Parathyroid adenoma (tissue), 2 donors: ENCODE measurements around the gene VAV3.
A peak's percentile ranks its signal among the peaks of the same experiment; 100 is the strongest.

Source experiments
- H2AFZ ChIP-seq: fragments of 300-600 bp; sonication (generic); one replicate; pipeline ENCODE4 v1.7.0; 2017; ENCODE audit warnings: antibody characterized with exemption, mild to moderate bottlenecking
- H3K27ac ChIP-seq: fragments of 300-600 bp; sonication (generic); one replicate; pipeline ENCODE4 v1.7.0; 2017
- H3K27me3 ChIP-seq: fragments of 300-600 bp; sonication (generic); one replicate; pipeline ENCODE4 v1.7.0; 2017; ENCODE audit warnings: low read length; ENCODE audit not compliant: control insufficient read depth, insufficient read depth
- H3K36me3 ChIP-seq: fragments of 300-600 bp; sonication (generic); one replicate; pipeline ENCODE4 v1.7.0; 2017; ENCODE audit warnings: low read length; ENCODE audit not compliant: control insufficient read depth, insufficient read depth
- H3K4me1 ChIP-seq: fragments of 300-600 bp; sonication (generic); one replicate; pipeline ENCODE4 v1.7.0; 2017; ENCODE audit warnings: control low read depth
- H3K4me2 ChIP-seq: fragments of 300-600 bp; sonication (generic); one replicate; pipeline ENCODE4 v1.7.0; 2017; ENCODE audit warnings: low read length
- H3K4me3 ChIP-seq: fragments of 300-600 bp; sonication (generic); one replicate; pipeline ENCODE4 v1.7.0; 2017; ENCODE audit warnings: low read depth, low read length
- H3K79me2 ChIP-seq: fragments of 300-600 bp; sonication (generic); one replicate; pipeline ENCODE4 v1.7.0; 2017; ENCODE audit warnings: control low read depth
- H3K9ac ChIP-seq: fragments of 300-600 bp; sonication (generic); one replicate; pipeline ENCODE4 v1.7.0; 2017; ENCODE audit warnings: mild to moderate bottlenecking
- H3K9me3 ChIP-seq: fragments of 300-600 bp; sonication (generic); one replicate; pipeline ENCODE4 v1.7.0; 2017; ENCODE audit warnings: low read length; ENCODE audit not compliant: control insufficient read depth
- TF ChIP-seq, protein P1 (sequence below): fragments of 300-600 bp; sonication (generic); IDR thresholded peaks from one replicate; pipeline ENCODE4 v1.7.0; 2017; ENCODE audit warnings: antibody characterized with exemption, mild to moderate bottlenecking
- donor health status: primary hyperparathyroidism.

VAV3 gene

DNA sequence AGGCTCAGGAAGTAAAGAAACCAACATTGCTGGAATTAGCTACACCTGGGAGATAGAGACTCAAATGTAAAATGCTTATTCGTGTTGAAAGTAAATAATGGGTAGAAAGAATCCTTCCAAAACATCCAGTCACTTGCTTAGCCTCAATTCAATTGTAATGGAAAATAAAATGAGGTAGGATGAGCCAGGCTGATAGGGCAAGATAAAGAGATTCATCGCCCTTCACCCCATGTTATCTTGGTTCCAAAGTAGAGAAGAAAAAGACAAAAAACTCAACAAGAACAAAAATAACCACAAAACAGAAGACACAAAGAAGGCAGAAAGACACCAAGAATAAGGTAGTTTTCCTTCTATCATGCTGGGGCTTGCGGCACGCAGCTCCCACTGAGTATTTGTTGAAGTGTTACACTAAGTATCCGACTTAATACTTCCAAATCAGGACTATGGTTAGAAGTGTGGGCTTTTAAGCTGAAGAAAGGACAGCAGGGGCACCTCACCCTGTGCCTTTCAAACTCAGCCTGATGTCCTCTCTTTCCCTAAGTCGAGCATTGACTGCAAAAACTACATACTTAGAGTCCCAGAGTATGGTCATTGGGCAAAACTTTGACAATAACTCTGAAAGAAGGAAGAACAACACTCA, 202.1 kb downstream of the VAV3 start:
- TF ChIP-seq, protein P1, sequence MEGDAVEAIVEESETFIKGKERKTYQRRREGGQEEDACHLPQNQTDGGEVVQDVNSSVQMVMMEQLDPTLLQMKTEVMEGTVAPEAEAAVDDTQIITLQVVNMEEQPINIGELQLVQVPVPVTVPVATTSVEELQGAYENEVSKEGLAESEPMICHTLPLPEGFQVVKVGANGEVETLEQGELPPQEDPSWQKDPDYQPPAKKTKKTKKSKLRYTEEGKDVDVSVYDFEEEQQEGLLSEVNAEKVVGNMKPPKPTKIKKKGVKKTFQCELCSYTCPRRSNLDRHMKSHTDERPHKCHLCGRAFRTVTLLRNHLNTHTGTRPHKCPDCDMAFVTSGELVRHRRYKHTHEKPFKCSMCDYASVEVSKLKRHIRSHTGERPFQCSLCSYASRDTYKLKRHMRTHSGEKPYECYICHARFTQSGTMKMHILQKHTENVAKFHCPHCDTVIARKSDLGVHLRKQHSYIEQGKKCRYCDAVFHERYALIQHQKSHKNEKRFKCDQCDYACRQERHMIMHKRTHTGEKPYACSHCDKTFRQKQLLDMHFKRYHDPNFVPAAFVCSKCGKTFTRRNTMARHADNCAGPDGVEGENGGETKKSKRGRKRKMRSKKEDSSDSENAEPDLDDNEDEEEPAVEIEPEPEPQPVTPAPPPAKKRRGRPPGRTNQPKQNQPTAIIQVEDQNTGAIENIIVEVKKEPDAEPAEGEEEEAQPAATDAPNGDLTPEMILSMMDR: no peak
- H3K9ac ChIP-seq: no peak overlapping the region
- no peaks in the 10 kb centered on the region for H3K9me3 ChIP-seq
- no peaks in the 10 kb centered on the region for H3K4me1 ChIP-seq
- no peak overlapping the region for H3K4me2 ChIP-seq
- no peak overlapping the region for H3K27ac ChIP-seq
- H3K79me2 ChIP-seq: no peaks in the 10 kb centered on the region
- no peak overlapping the region for H3K4me3 ChIP-seq
- no peak overlapping the region for H2AFZ ChIP-seq
- no peaks in the 10 kb centered on the region for H3K27me3 ChIP-seq
- no peaks in the 10 kb centered on the region for H3K36me3 ChIP-seq

DNA sequence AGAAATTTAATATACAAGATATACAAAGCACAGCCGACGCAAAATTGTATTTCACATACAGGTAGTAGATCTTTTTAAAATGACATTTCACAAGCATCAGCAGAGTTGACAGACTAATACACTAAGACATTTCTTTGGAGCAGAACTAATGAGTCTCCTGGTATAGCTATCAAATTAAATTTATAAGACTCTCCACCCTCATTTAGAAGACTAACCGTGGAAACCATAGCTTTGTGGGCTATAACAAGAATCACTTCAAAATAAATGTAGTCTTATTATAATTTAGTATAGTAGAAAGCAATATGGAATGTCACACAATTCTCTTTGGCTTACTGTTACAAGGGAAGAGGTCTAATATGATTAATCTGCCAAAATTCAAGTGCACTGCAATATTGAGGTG, 204.9 kb downstream of the VAV3 start:
- Histone ChIP-seq H3K4me3 (no peak overlapping the region), H3K36me3 (no peaks in the 10 kb centered on the region), H3K9ac (no peak overlapping the region), H3K9me3 (no peaks in the 10 kb centered on the region), H3K27ac (no peak overlapping the region), H3K4me2 (no peak overlapping the region), H3K79me2 (no peaks in the 10 kb centered on the region), H3K4me1 (no peaks in the 10 kb centered on the region), H2AFZ (no peak overlapping the region), H3K27me3 (no peaks in the 10 kb centered on the region)
- TF ChIP-seq, protein P1: no peak

DNA sequence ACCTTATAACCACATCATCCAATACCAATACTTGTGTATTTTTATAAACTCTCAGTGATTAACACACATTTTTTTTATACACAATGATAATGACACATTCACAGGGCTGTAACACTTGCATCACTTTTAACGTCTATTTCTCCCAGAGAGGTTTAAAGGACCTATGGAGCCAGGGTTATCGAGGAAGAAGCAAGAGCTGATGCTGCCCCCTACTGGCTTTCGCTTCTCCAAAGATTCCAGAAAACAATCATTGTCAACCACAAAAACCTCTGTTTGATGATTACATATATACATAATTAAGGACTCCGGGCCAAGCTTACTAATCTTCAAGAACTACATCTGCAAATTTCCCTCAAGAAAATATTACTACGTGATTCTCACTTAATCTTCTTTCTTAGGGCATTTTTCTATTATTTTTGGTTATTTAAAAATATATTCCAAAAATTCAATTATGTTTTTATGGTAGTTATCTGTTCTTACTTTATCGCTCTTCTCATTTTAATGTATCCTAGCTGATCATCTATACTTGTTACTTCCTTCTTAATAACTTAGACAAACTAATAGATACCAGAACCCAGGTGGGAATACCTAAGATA, 214.5 kb downstream of the VAV3 start:
- Histone ChIP-seq H3K9me3 (no peaks in the 10 kb centered on the region), H3K36me3 (no peaks in the 10 kb centered on the region), H3K9ac (no peak overlapping the region), H2AFZ (no peak overlapping the region), H3K27ac (no peak overlapping the region), H3K4me1 (no peaks in the 10 kb centered on the region), H3K27me3 (no peaks in the 10 kb centered on the region), H3K79me2 (no peaks in the 10 kb centered on the region), H3K4me3 (no peak overlapping the region), H3K4me2 (no peak overlapping the region)
- TF ChIP-seq, protein P1: peak; percentile 59

DNA sequence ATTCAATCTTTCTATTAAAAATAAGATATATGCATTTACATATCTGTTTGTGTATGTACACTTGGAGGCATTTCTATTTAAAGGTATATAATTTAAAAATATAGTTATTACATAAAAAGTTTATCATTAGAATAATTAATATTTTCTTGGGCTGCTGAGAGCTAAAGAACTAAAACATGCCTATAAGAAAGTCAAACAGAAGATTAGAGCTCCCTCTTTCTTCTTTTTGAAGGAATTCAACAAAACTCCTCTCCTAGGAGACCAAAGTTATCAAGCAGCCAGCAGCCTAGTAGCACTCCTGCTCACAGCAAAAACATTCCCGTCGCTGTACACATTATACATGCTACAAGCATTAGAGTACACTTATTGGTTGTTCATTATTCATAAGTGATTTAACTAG, 216.4 kb downstream of the VAV3 start:
- H3K4me1 ChIP-seq: no peaks in the 10 kb centered on the region
- no peak overlapping the region for H3K4me3 ChIP-seq
- no peaks in the 10 kb centered on the region for H3K36me3 ChIP-seq
- H3K27me3 ChIP-seq: no peaks in the 10 kb centered on the region
- H3K4me2 ChIP-seq: no peak overlapping the region
- H2AFZ ChIP-seq: no peak overlapping the region
- H3K27ac ChIP-seq: no peak overlapping the region
- TF ChIP-seq, protein P1: peak; percentile 18
- H3K79me2 ChIP-seq: no peaks in the 10 kb centered on the region
- no peak overlapping the region for H3K9ac ChIP-seq
- no peaks in the 10 kb centered on the region for H3K9me3 ChIP-seq

DNA sequence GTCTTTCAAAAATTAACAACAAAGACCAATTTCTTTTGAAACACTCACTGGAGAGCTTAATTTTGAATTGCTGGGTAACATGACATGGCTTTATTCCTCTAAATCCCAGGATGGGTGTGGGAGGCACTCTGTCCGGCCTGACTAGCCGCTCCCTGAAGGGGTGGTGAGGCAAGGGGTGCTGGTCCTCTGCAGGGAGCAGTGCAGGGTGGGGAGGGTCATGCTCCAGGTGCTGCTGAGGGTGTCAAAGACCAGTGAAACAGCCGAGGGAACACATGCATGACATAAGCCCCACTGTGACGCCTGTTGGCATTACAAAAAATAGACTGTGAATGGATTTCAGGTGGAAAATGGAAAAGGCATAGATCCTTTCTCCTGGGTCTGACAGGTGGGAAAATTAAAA, 223.7 kb downstream of the VAV3 start:
- TF ChIP-seq, protein P1: no peak
- no peak overlapping the region for H3K4me2 ChIP-seq
- H3K27ac ChIP-seq: no peak overlapping the region
- no peaks in the 10 kb centered on the region for H3K4me1 ChIP-seq
- no peak overlapping the region for H3K4me3 ChIP-seq
- no peaks in the 10 kb centered on the region for H3K27me3 ChIP-seq
- H2AFZ ChIP-seq: no peak overlapping the region
- H3K9me3 ChIP-seq: no peaks in the 10 kb centered on the region
- H3K9ac ChIP-seq: no peak overlapping the region
- no peaks in the 10 kb centered on the region for H3K79me2 ChIP-seq
- no peaks in the 10 kb centered on the region for H3K36me3 ChIP-seq
